MM.1S (cell line): ENCODE results near the gene TDRD3.

ENCODE experiments used
- EZH2 ChIP-seq: fragments of 300-600 bp; sonication (generic); optimal IDR thresholded peaks from 2 replicates; pipeline ENCODE3; 2017; ENCODE audit warnings: low read depth, mild to moderate bottlenecking, antibody characterized with exemption, low read length, mixed read lengths
- EZH2phosphoT487 ChIP-seq: fragments of 300-600 bp; sonication (generic); IDR thresholded peaks from 2 replicates; pipeline ENCODE4 v1.6.1; 2018; ENCODE audit warnings: antibody characterized with exemption, low read length
- TF ChIP-seq, protein P1 (sequence below): fragments of 300-600 bp; sonication (generic); IDR thresholded peaks from 2 replicates; pipeline ENCODE4 v1.5.1; 2016; ENCODE audit warnings: antibody characterized with exemption, low read length, mixed read lengths

DNA sequence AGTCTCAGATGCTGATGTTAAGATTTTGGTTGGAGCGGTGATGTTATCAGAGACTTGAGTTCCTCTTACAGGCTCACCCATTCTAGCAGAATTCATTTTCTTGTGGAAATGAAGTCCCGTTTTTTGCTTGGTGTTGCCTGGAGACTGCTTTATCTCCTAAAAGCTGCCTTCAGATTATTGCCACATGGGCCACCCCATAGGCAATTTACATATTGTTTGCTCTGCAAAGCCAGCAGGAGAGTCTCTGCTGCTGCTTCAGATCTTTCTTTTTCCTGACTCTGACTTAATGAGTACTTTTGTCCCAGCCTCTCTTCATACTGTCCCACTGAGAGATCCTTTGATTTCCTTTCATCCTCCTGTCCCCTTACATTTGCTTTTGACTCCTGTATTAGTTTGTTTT lies 114.6 kb downstream of the TDRD3 start:
- TF ChIP-seq, protein P1, sequence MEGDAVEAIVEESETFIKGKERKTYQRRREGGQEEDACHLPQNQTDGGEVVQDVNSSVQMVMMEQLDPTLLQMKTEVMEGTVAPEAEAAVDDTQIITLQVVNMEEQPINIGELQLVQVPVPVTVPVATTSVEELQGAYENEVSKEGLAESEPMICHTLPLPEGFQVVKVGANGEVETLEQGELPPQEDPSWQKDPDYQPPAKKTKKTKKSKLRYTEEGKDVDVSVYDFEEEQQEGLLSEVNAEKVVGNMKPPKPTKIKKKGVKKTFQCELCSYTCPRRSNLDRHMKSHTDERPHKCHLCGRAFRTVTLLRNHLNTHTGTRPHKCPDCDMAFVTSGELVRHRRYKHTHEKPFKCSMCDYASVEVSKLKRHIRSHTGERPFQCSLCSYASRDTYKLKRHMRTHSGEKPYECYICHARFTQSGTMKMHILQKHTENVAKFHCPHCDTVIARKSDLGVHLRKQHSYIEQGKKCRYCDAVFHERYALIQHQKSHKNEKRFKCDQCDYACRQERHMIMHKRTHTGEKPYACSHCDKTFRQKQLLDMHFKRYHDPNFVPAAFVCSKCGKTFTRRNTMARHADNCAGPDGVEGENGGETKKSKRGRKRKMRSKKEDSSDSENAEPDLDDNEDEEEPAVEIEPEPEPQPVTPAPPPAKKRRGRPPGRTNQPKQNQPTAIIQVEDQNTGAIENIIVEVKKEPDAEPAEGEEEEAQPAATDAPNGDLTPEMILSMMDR: no peak
- TF ChIP-seq EZH2phosphoT487 (no peak), EZH2 (no peak)
